Astrocyte of the cerebellum (primary cell): Measurements from ENCODE around the gene RUFY1.
"Not testable (repeated sequence)": the region's sequence is repeated elsewhere in the genome, so short reads cannot be mapped to it uniquely, and the experiment has no call there.

Source experiments
- DNase-seq: peaks from one replicate; pipeline ENCODE4 v3.0.0-alpha.2; 2011; ENCODE audit warnings: low read depth
- H3K4me3 ChIP-seq: 2 replicates; pipeline ENCODE4 v1.5.1; 2011; ENCODE audit warnings: mild to moderate bottlenecking, low read depth, low read length, moderate library complexity
- in situ Hi-C: cut with HindIII; loops from 2 replicates; pipeline ENCODE4 v1.10.0; 2017; ENCODE audit warnings: low sequenced_read_pairs
- TF ChIP-seq, protein P1 (sequence below): IDR thresholded peaks from 2 replicates; pipeline ENCODE4 v1.5.1; 2012; ENCODE audit warnings: low read length, low read depth, moderate library complexity, mild to moderate bottlenecking; ENCODE audit errors: missing control alignments

RUFY1 gene, protein sequence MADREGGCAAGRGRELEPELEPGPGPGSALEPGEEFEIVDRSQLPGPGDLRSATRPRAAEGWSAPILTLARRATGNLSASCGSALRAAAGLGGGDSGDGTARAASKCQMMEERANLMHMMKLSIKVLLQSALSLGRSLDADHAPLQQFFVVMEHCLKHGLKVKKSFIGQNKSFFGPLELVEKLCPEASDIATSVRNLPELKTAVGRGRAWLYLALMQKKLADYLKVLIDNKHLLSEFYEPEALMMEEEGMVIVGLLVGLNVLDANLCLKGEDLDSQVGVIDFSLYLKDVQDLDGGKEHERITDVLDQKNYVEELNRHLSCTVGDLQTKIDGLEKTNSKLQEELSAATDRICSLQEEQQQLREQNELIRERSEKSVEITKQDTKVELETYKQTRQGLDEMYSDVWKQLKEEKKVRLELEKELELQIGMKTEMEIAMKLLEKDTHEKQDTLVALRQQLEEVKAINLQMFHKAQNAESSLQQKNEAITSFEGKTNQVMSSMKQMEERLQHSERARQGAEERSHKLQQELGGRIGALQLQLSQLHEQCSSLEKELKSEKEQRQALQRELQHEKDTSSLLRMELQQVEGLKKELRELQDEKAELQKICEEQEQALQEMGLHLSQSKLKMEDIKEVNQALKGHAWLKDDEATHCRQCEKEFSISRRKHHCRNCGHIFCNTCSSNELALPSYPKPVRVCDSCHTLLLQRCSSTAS

DNA sequence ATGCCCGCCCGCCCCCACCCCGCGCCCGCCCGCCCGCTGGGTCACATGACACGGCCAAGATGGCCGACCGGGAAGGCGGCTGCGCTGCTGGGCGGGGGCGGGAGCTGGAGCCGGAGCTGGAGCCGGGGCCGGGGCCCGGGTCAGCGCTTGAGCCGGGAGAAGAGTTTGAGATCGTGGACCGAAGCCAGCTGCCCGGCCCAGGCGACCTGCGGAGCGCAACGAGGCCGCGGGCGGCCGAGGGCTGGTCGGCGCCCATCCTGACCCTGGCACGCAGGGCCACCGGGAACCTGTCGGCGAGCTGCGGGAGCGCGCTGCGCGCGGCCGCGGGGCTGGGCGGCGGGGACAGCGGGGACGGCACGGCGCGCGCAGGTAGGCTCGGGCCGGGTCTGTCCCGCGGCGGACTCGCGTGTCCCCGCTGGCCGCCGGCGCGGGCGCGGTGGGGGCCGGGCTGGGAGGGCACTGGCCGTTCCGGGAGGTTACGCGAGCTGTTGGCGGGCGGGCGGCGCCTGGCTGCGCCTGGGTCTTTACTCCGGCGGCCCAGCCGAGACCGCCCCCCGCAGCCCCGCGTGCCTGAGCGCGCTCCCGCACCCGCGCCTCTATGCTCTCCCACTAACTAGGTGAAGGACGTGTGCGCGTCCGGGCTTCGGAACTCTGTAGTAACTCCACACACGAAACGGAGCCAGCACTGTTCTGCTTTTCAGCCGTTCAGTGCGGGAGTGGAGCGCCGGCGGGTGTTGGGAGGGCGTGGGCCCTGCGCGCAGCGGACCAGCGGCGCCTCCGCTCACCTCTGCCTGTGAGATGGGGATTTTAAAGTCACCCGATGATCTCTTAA lies at the start of gene RUFY1:
Gene RUFY1 (plus strand): TSS at position 44 of the 832 bp plus-strand sequence. CDS start 16 bp downstream, at position 60.
- in situ Hi-C loops, result no loop called here

DNA sequence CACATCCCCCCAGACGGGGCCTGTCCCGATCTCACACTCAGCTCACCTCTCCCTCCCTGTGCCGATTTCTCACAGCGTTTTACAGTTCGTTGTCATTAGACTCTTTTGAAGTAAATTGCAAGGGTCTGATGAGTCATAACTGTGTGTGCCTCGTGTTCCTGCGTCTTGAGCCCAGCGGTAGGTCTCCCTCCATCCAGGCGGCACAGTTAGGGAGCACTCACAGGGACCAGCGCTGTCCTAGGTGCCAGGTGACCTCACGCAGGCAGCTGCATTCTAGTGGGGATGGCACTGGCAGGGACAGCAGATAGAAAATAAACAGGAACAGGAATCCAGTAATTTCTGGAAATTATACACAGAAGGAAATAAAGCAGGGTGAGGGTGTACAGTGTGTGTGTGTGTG lies 48.4 kb upstream of the RUFY1 start:
- in situ Hi-C loops, DNase-seq, H3K4me3 ChIP-seq: not testable (repeated sequence)

More for the DNA sequence above, at the start of gene RUFY1:
- TF ChIP-seq, protein P1, sequence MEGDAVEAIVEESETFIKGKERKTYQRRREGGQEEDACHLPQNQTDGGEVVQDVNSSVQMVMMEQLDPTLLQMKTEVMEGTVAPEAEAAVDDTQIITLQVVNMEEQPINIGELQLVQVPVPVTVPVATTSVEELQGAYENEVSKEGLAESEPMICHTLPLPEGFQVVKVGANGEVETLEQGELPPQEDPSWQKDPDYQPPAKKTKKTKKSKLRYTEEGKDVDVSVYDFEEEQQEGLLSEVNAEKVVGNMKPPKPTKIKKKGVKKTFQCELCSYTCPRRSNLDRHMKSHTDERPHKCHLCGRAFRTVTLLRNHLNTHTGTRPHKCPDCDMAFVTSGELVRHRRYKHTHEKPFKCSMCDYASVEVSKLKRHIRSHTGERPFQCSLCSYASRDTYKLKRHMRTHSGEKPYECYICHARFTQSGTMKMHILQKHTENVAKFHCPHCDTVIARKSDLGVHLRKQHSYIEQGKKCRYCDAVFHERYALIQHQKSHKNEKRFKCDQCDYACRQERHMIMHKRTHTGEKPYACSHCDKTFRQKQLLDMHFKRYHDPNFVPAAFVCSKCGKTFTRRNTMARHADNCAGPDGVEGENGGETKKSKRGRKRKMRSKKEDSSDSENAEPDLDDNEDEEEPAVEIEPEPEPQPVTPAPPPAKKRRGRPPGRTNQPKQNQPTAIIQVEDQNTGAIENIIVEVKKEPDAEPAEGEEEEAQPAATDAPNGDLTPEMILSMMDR, result no peak
- H3K4me3 ChIP-seq, result peak within 1 kb of the TSS; percentile 59
- peak; percentile 22 for DNase-seq

DNA sequence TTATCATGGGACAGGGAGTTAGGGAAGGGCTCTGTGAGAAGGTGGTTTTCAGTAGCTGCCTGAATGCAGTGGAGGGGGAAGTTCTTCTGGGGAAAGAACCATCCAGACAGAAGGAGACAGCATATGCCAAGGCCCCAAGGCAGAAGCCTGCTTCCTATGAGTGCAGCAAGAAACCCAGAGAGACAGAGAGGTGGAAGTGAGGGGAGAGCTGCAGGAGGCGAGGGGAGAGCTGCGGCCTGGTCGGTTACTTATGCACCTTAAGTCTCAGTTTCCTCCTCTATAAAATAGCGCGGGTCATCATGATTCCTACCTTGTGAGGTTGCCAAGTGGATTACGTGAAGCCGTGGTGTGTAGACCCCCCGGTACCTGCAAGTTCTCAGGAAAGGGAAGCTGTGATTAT lies 47.9 kb upstream of the RUFY1 start:
- H3K4me3 ChIP-seq, in situ Hi-C loops, DNase-seq: not testable (repeated sequence)

DNA sequence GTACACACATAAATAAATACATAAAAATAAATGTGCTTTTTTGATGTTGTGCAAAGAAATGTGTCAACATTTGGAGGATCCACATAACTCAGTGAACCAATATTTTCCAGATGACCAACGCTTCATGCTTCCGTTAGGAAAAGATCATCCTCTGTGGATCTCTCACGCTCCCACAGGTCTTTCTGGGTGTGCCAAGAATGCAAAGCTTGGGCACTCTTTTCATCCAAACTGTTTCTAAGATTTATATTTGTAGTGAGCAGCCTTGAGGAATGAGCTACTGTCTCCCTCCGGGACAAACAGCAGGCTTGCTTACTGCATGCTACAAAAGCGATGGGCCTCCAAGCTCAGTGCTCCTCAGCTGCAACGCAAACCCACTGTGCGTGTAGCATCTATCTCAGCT lies 46.2 kb upstream of the RUFY1 start:
- H3K4me3 ChIP-seq, result no peak overlapping the region
- in situ Hi-C loops, result no loop called here
- no peak for DNase-seq
- TF ChIP-seq, protein P1, result no peak

DNA sequence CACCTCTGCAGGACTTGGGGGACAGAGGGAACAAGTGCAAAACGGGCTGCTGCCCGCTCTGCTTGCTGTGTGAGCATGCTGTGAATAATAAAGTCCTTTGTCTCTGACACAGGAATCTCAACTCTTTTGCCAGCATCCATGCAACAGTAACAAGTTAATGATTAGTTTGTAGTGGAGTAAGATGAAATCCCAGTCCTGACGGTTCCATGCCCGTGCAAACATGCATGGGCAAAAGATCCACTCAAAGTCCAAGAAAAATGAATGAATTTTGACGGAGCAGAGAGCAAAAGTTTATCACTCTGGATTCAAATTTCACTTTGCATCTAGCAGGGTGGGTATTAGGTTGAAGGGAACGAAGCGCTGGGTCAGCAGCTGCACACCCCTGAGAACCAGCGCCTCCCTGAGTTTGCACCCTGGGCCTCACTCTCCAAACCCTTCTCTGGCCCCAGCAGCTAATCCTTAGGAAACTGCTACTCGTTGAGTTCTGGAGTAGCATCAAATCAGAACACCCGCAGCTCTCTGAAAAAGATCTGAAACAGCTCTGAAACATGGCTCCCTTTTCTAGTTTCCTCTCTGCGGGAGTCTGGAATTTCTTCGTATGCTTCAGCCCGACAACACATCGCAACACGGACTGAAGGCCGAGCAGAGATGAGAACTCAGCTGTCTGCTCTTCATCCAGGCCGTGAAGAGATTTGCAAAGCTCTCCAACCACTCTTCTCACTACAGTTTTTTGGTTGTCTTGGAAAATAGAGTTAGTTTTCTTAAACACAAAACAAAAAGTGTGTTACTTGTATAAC lies 45.6 kb upstream of the RUFY1 start:
- TF ChIP-seq, protein P1, result no peak
- in situ Hi-C loops, result no loop called here
- DNase-seq, result no peak

DNA sequence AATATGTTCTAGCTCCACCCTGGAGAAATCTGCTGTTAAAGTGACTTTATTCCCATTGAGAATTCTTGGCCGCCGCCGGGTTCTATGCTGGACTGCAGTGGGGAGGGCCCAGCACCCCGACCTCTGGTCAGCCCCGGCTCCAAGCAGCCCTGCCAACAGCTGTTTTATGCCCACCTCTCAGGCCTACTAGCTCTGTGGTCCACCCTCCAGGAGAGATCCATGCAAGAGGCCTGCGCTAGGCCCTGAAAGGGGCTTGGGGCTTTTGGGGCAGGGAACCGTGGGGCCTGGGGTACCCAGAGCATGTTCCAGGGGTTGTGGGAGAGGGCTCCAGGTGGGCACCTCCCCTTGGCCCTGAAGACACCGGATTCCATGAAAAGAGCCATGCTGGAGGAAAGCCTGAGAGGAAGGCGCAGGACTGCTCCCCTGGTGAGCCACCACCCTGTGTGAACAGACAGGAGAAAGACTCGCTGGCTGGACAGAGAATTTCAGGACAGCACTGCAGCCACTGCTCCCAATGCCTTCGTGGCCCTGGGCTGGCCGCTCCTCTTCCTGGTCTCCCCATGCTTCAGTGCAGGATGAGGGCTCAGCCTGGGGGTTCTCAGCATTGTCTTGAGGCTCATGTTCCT lies 44.6 kb upstream of the RUFY1 start:
- H3K4me3 ChIP-seq, result no peak overlapping the region
- TF ChIP-seq, protein P1, result no peak
- no peak for DNase-seq
- in situ Hi-C loops, result no loop called here

More for the DNA sequence above, 45.6 kb upstream of the RUFY1 start:
- no peak overlapping the region for H3K4me3 ChIP-seq
